SU-DHL-6 (cell line): ENCODE measurements around the gene SLC25A39.

Experiments
- H2AFZ ChIP-seq: fragments of 200-600 bp; sonication (generic); 2 replicates; pipeline ENCODE4 v1.6.1; 2014; ENCODE audit warnings: low read depth, mild to moderate bottlenecking, moderate library complexity, mixed read lengths, antibody characterized with exemption, low read length; ENCODE audit not compliant: severe bottlenecking
- H3F3A ChIP-seq: fragments of 200-600 bp; shearing (Covaris generic); 2 replicates; pipeline ENCODE4 v1.6.0; 2016; ENCODE audit warnings: antibody characterized with exemption, mild to moderate bottlenecking; ENCODE audit not compliant: insufficient read depth
- H3K27ac ChIP-seq: fragments of 200-600 bp; sonication (generic); 2 replicates; pipeline ENCODE4 v1.5.1; 2016; ENCODE audit warnings: low read depth, mild to moderate bottlenecking, low read length, moderate library complexity, mixed read lengths
- H3K27me3 ChIP-seq: fragments of 200-600 bp; sonication (generic), shearing (Covaris generic); 2 replicates; pipeline ENCODE4 v1.6.0; 2014; ENCODE audit warnings: mild to moderate bottlenecking, low read length
- H3K36me3 ChIP-seq: fragments of 200-600 bp; sonication (generic); 2 replicates; pipeline ENCODE4 v1.6.1; 2014; ENCODE audit warnings: mild to moderate bottlenecking, low read length, mixed read lengths
- H3K4me2 ChIP-seq: fragments of 300-600, 200-600 bp; shearing (Covaris generic), sonication (generic); 2 replicates; pipeline ENCODE4 v1.6.0; 2014; ENCODE audit warnings: low read length, low read depth, mild to moderate bottlenecking; ENCODE audit not compliant: poor library complexity, severe bottlenecking
- H3K4me3 ChIP-seq: fragments of 200-600 bp; sonication (generic); 2 replicates; pipeline ENCODE4 v1.5.1; 2014; ENCODE audit warnings: antibody characterized with exemption, low read length, mild to moderate bottlenecking, mixed read lengths; ENCODE audit not compliant: insufficient read depth, poor library complexity, severe bottlenecking
- H3K79me2 ChIP-seq: fragments of 200-600 bp; sonication (generic); 2 replicates; pipeline ENCODE4 v1.6.1; 2014; ENCODE audit warnings: mild to moderate bottlenecking, low read length, moderate library complexity; ENCODE audit not compliant: insufficient read depth
- H3K9ac ChIP-seq: fragments of 200-600 bp; sonication (generic); 2 replicates; pipeline ENCODE4 v1.7.0; 2014; ENCODE audit warnings: mild to moderate bottlenecking, low read length
- H3K9me2 ChIP-seq: fragments of 200-600 bp; sonication (generic); replicated peaks from 2 replicates; pipeline ENCODE4 v1.6.1; 2014; ENCODE audit warnings: low read length; ENCODE audit not compliant: insufficient read depth
- H3K9me3 ChIP-seq: fragments of 200-600 bp; sonication (generic); 2 replicates; pipeline ENCODE4 v1.6.1; 2014; ENCODE audit warnings: low read length, mixed read lengths; ENCODE audit not compliant: insufficient read depth
- H4K20me1 ChIP-seq: fragments of 200-600 bp; sonication (generic); 2 replicates; pipeline ENCODE4 v1.6.1; 2014; ENCODE audit warnings: low read depth, mild to moderate bottlenecking, antibody characterized with exemption, low read length, moderate library complexity, mixed read lengths
- EZH2phosphoT487 ChIP-seq: fragments of 200-600 bp; sonication (generic), shearing (Covaris generic); conservative IDR thresholded peaks from 2 replicates; pipeline ENCODE4 v1.6.1; 2018; ENCODE audit warnings: mild to moderate bottlenecking, antibody characterized with exemption, low read length, moderate library complexity, mixed read lengths
- TF ChIP-seq, protein P1 (sequence below): fragments of 200-600 bp; sonication (generic); IDR thresholded peaks from one replicate; pipeline ENCODE4 v1.5.1; 2017; ENCODE audit warnings: antibody characterized with exemption, mild to moderate bottlenecking, low read length, moderate library complexity; ENCODE audit not compliant: insufficient read depth, poor library complexity, severe bottlenecking

The SLC25A39 gene

DNA sequence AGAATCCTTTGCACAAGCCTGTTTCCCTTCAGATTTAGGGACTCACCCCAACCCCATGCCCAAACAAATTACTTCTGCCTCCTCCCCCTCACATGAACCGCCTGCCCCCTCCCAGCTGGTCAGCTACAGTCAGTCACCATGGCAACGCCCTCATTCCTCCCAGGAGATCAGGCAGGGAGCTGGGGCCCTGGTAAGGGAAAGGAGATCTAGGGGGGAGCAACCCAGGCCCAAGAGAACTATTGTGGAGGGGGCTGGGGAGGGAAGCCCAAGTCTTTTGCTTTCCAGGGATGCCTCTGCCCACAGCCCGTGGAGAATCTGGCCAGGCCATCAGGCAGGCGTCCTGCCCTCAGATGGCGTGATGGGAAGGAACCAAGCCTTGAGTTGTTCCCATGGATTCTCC lies 36.2 kb upstream of the SLC25A39 start:
- Histone ChIP-seq H4K20me1 (no peaks in the 10 kb centered on the region), H3K9me3 (no peaks in the 10 kb centered on the region), H3K79me2 (no peaks in the 10 kb centered on the region), H3K36me3 (no peaks in the 10 kb centered on the region), H2AFZ (no peak overlapping the region), H3K9me2 (no peaks in the 10 kb centered on the region), H3K4me3 (no peak overlapping the region), H3K4me2 (no peak overlapping the region), H3F3A (no peaks in the 10 kb centered on the region), H3K27ac (no peak overlapping the region), H3K27me3 (no peaks in the 10 kb centered on the region), H3K9ac (no peak overlapping the region)
- TF ChIP-seq, protein P1, sequence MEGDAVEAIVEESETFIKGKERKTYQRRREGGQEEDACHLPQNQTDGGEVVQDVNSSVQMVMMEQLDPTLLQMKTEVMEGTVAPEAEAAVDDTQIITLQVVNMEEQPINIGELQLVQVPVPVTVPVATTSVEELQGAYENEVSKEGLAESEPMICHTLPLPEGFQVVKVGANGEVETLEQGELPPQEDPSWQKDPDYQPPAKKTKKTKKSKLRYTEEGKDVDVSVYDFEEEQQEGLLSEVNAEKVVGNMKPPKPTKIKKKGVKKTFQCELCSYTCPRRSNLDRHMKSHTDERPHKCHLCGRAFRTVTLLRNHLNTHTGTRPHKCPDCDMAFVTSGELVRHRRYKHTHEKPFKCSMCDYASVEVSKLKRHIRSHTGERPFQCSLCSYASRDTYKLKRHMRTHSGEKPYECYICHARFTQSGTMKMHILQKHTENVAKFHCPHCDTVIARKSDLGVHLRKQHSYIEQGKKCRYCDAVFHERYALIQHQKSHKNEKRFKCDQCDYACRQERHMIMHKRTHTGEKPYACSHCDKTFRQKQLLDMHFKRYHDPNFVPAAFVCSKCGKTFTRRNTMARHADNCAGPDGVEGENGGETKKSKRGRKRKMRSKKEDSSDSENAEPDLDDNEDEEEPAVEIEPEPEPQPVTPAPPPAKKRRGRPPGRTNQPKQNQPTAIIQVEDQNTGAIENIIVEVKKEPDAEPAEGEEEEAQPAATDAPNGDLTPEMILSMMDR, result no peak
- TF ChIP-seq EZH2phosphoT487, result no peak

DNA sequence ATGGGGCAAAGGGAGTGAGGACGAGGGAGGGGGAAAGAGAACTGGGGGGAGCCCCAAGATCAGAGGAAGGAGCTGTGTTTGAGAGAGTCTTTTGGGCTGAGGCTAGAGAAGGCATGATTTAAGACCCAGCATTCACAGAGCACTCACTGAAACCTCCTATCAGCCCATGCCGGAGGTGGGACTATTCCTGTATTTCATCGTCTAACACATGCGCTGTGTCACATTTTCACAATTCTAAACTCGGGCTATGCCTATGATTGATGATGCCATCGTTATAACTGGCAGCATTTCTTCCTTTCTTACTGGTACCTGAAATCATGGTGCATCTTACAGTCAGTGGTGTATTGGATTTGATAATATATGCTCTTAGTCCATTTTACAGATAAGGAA lies 35.5 kb upstream of the SLC25A39 start:
- no peak for TF ChIP-seq EZH2phosphoT487
- TF ChIP-seq, protein P1, result no peak
- H3K4me3 ChIP-seq, result no peak overlapping the region
- no peaks in the 10 kb centered on the region for H3F3A ChIP-seq
- H3K4me2 ChIP-seq, result no peak overlapping the region
- no peak overlapping the region for H3K27ac ChIP-seq
- no peaks in the 10 kb centered on the region for H3K9me3 ChIP-seq
- no peak overlapping the region for H2AFZ ChIP-seq
- no peaks in the 10 kb centered on the region for H3K79me2 ChIP-seq
- no peaks in the 10 kb centered on the region for H3K9me2 ChIP-seq
- H3K36me3 ChIP-seq, result no peaks in the 10 kb centered on the region
- H3K9ac ChIP-seq, result no peak overlapping the region
- H4K20me1 ChIP-seq, result no peaks in the 10 kb centered on the region
- H3K27me3 ChIP-seq, result no peaks in the 10 kb centered on the region

DNA sequence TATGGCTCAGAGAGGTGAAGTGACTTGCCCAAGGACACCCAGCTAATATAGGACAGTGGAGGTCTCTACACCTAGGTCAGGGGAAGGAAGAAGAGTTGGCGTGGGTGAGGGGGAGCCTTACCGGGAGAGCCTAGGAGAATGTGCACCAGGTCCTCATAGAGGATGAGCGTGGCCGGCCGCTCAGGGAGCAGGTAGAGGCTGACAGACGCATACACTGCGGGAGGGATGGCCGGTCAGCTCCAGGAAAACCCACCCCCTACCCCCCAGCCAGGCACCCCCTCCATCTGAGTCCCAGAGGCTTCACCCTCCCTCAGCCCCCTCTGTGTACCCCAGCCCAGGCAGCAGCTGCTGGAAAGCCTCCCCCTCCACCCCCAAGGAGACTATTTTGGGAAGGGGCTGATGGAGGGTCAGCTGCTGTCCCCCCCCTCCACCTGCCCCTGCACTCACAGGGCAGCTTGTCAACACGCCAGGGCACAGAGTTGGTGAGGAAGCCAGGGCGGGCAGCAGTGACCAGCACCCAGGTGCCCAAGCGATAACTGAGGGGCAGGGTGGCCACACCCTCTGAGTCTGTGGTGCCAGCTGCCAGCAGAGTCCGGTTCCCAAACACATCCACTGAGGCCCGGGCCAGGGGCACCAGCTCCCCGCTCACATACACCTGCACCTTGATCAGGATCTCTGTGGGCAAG lies 35.0 kb upstream of the SLC25A39 start:
- no peaks in the 10 kb centered on the region for H3K9me3 ChIP-seq
- H3K9ac ChIP-seq, result no peak overlapping the region
- no peaks in the 10 kb centered on the region for H3K36me3 ChIP-seq
- H3K4me3 ChIP-seq, result no peak overlapping the region
- no peak overlapping the region for H2AFZ ChIP-seq
- no peak overlapping the region for H3K27ac ChIP-seq
- no peaks in the 10 kb centered on the region for H3K79me2 ChIP-seq
- no peak overlapping the region for H3K4me2 ChIP-seq
- H4K20me1 ChIP-seq, result no peaks in the 10 kb centered on the region
- no peaks in the 10 kb centered on the region for H3K27me3 ChIP-seq
- H3F3A ChIP-seq, result no peaks in the 10 kb centered on the region
- no peak for TF ChIP-seq EZH2phosphoT487
- TF ChIP-seq, protein P1, result no peak
- no peaks in the 10 kb centered on the region for H3K9me2 ChIP-seq
